NCI-H2029 (cell line): ENCODE measurements around the gene PLEKHD1.

ENCODE experiments used
- DNase-seq: peaks from one replicate; lab custom pipeline; 2025; lab: John Stamatoyannopoulos, UW

PLEKHD1 gene

DNA sequence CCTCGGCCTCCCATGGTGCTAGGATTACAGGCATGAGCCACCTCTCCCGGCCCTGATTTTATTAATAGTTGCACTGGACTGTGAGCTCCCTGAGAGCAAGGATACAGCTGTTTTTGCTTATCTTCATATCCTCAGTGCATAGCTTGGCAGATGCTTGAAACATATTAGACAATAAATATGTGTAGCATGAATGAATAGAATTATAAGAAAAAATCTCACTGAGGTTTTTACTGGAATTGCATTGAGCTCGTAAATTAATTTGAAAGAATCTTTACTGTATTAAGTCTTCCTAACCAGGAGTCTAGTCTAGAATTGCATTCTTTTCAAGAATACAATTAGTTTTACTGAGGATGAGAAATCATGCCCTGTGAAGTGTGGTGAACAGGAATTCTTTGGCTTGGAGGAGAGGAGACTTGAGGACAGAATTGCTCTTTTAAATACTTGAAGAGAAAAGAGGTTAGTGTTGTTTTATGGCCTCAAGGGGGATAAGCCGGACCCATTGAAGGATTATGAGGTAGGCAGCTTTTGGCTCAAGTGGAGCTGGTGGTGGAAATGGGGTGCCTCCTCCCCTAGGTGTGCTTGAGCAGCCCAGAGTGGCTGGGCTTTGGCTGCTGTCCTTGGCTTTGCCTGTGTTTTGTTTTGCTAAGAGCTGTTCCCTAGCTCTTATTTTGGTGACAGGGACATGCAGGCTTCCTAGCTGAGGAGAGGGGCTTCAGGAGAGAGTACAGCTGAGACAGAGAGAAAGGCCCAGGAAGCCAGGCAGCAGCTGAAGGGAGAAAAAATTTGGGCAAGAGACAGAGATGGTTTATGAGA is 34.0 kb downstream of the PLEKHD1 start:
- no peak for DNase-seq

DNA sequence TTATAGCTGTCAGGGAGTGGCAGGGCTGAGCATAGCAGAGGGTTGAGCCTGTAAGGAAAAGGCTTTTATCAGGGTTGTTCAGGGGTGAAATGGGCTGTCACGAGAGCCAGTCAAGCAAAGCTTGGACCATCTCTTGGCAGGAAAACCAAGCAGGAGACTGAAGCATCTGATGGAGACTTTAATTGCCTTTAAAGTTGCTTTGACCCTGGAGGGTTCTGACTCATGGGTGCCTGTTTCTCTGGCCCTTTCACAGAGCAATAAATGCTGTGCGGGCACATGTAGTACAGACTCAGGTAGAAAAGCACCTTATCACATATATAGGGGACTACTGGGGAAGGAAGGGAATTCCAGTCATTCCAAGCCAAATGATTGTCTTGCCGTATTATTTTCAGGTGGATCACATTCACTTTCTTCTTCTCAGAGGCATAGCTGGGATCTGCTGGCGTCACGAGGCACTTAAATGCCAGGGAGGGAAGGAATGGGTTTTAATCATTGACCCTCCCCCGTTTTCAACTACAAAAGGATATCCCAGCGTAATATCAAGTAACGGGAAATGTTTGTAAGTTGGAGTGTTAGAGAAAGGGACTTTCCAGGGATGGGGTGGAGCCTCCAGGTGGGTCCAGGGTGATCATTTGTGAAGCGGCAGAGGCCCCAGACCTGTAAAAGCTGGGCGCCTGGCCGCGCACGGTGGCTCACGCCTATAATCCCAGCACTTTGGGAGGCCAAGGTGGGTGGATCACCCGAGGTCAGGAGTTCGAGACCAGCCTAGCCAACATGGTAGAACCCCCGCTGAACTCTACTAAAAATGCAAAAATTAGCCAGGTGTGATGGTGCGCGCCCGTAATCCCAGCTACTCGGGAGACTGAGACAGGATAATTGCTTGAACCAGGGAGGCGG is 34.9 kb downstream of the PLEKHD1 start:
- no peak for DNase-seq

DNA sequence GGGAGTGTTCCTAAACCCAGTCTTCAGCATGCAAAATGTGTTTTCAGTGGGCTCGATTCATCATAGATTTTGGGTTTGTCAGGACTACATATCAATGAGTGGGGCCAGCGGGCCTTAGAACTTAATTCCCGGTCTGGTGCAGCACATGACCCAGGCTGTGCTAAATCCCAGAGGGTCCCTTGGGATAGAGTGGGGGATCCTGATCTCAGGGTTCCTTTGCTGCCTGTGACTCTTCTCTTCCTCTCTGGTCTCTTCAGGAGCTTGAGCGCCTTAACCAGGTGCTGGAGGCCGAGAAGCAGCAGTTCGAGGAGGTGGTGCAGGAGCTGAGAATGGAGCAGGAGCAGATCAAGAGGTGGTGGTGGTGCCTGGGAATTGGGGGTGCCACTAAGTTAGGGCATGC is 37.5 kb downstream of the PLEKHD1 start:
- DNase-seq: no peak

- no peak for DNase-seq
Observed at GRCh38 chr14:69525896-69526295, 41.4 kb downstream of the PLEKHD1 start.

- DNase-seq: no peak
Observed at GRCh38 chr14:69527635-69528034, 43.1 kb downstream of the PLEKHD1 start.

- DNase-seq: no peak
Observed at GRCh38 chr14:69528143-69528542, 43.6 kb downstream of the PLEKHD1 start.

- no peak for DNase-seq
Observed at GRCh38 chr14:69528930-69529329, 44.4 kb downstream of the PLEKHD1 start.

DNA sequence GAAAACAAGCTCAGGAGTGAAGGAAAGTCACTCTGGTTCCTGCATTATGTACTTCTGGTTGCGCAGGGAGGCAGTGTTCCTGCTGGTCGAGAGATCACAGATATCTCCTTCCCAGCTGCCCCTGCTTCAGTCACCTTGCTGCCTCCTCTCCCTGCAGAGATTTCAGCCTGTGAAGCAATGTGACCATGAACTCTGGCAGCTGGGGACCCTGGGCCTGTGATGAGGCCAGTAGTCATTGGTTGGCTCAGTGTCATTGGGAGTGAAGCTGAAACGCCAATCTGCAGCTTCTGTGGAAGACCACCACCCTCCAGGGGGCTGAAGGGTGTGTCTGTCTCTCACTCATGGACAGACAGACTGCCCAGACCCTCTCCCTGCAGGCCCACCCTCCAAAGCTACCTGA is 45.0 kb downstream of the PLEKHD1 start:
- no peak for DNase-seq

DNA sequence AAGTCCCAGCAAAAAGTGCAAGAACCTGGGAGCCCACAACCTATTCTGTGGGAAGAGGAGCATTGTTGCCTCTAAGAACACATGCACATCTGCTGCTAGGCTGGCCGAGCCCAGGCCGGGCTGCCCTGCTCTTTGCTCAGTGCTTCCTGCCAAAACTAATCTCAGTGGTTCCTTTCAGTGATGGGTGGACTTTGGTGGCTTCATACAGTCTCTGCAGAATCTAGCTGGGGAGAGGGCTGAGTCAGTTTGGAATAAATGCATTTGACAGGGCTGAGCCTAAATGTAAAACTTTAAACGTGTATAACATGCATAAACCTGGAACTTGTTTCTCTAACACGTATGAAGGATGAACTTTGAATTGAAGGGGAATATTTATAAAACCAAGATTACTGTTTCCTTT is 45.6 kb downstream of the PLEKHD1 start:
- no peak for DNase-seq

DNA sequence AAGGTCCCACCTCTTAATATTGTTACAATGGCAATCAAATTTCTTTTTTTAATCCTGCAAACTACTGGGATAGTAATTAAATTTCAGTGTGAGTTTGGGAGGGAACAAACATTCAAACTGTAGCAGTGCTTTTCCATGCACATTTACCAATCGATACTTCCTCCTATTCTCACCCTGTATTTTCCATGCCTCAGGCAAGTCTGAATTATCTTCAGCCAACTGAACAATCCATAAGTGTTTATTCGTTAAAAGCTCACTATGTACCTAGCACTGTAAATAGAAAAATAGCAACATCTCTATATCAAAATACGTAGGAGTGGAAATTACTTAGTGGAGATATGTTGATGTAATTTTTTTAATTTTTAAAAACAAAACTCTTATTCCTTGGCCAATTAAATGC is 46.6 kb downstream of the PLEKHD1 start:
- DNase-seq: peak; percentile 8

GRCh38 chr14:69532561-69533340 is 48.2 kb downstream of the PLEKHD1 start:
- no peak for DNase-seq

- no peak for DNase-seq
Observed at GRCh38 chr14:69535230-69535848, 50.8 kb downstream of the PLEKHD1 start.

GRCh38 chr14:69536971-69537370 is 52.4 kb downstream of the PLEKHD1 start:
- peak; percentile 52 for DNase-seq

DNA sequence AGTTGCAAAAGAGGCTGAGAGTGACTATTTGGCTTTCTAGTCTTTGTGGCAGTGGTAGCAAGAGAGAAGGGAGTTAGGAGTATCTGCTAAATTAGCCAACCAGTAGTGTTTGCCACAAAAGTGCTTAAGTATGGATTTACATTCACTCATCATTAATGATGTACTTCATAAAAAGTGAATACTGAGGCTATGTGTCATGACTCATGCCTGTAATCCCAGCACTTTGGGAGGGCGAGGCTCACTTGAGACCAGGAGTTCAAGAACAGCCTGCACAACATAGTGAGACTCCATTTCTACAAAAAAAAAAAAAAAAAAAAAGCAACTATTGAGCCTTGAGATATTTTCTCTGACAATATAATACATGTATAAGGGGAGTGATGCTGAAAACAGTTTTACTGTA is 53.4 kb downstream of the PLEKHD1 start:
- DNase-seq: no peak

- DNase-seq: no peak
Observed at GRCh38 chr14:69538766-69539165, 54.2 kb downstream of the PLEKHD1 start.

GRCh38 chr14:69539631-69540410 is 55.3 kb downstream of the PLEKHD1 start:
- no peak for DNase-seq

GRCh38 chr14:69540654-69541335 is 56.3 kb downstream of the PLEKHD1 start:
- no peak for DNase-seq

DNA sequence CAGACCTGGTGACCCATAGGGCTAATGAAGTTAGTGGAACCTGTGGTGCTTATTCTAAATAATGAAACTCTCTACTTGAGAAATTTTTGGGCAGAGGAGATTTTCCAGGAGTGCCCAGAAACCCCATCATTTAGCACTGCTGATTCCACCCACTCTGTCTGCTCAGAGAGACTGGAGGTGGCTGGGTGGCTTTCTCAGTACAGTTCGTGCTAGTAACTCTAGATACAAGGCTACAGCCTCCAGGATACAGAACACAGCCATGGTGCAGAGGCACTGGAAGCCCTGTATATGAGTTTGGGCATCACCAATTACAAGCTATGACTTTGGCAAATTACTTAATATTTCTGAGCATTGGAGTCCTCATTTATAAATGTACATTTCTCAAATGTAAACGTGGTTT is 57.8 kb downstream of the PLEKHD1 start:
- no peak for DNase-seq

GRCh38 chr14:69543341-69544115 is 59.0 kb downstream of the PLEKHD1 start:
- DNase-seq: peak; percentile 6
